Activated naive CD4-positive, alpha-beta T cell treated with anti-CD3 and anti-CD28 coated beads, Interleukin-2, amount 50 U/mL, for 24 hours (primary cell): Measurements from ENCODE around the gene SULT4A1.

ENCODE experiments used
- H3K27ac Mint-ChIP-seq: one replicate; pipeline ENCODE4 v1.8.0; 2021; ENCODE audit warnings: mild to moderate bottlenecking, mixed read lengths
- H3K27me3 Mint-ChIP-seq: one replicate; pipeline ENCODE4 v1.8.0; 2021; ENCODE audit warnings: mixed read lengths
- H3K36me3 Mint-ChIP-seq: one replicate; pipeline ENCODE4 v1.8.0; 2021; ENCODE audit warnings: mixed read lengths
- H3K4me1 Mint-ChIP-seq: one replicate; pipeline ENCODE4 v1.8.0; 2021; ENCODE audit warnings: mixed read lengths
- H3K4me3 Mint-ChIP-seq: one replicate; pipeline ENCODE4 v1.8.0; 2021; ENCODE audit warnings: mild to moderate bottlenecking, mixed read lengths
- H3K9me3 Mint-ChIP-seq: one replicate; pipeline ENCODE4 v1.8.0; 2021; ENCODE audit warnings: mixed read lengths

Gene SULT4A1

GRCh38 chr22:43859176-43859575, 3.1 kb downstream of the SULT4A1 start:
- Mint-ChIP-seq H3K27me3 (peaks cover 47% of the 10 kb centered on the region), H3K27ac (no peak overlapping the region), H3K4me1 (peaks cover 3% of the 10 kb centered on the region), H3K36me3 (peaks cover 3% of the 10 kb centered on the region), H3K4me3 (no peak overlapping the region), H3K9me3 (peaks cover 10% of the 10 kb centered on the region)

GRCh38 chr22:43858156-43858895, 4.0 kb downstream of the SULT4A1 start:
- peaks cover 39% of the 10 kb centered on the region for H3K27me3 Mint-ChIP-seq
- H3K9me3 Mint-ChIP-seq: peaks cover 10% of the 10 kb centered on the region
- H3K36me3 Mint-ChIP-seq: peaks cover 3% of the 10 kb centered on the region
- H3K4me3 Mint-ChIP-seq: no peak overlapping the region
- peaks cover 3% of the 10 kb centered on the region for H3K4me1 Mint-ChIP-seq
- no peak overlapping the region for H3K27ac Mint-ChIP-seq

GRCh38 chr22:43857367-43857766, 4.9 kb downstream of the SULT4A1 start:
- Mint-ChIP-seq H3K4me1 (no peaks in the 10 kb centered on the region), H3K9me3 (peaks cover 10% of the 10 kb centered on the region), H3K27ac (no peak overlapping the region), H3K36me3 (peaks cover 3% of the 10 kb centered on the region), H3K27me3 (peaks cover 37% of the 10 kb centered on the region), H3K4me3 (no peak overlapping the region)

- H3K9me3 Mint-ChIP-seq: peaks cover 10% of the 10 kb centered on the region
- H3K27me3 Mint-ChIP-seq: peaks cover 30% of the 10 kb centered on the region
- no peak overlapping the region for H3K4me3 Mint-ChIP-seq
- H3K4me1 Mint-ChIP-seq: no peaks in the 10 kb centered on the region
- peaks cover 3% of the 10 kb centered on the region for H3K36me3 Mint-ChIP-seq
- H3K27ac Mint-ChIP-seq: no peak overlapping the region
Observed at GRCh38 chr22:43855431-43855830, 6.9 kb downstream of the SULT4A1 start.

GRCh38 chr22:43854786-43855271, 7.5 kb downstream of the SULT4A1 start:
- Mint-ChIP-seq H3K9me3 (peaks cover 10% of the 10 kb centered on the region), H3K4me3 (no peak overlapping the region), H3K36me3 (peaks cover 3% of the 10 kb centered on the region), H3K27me3 (peaks cover 25% of the 10 kb centered on the region), H3K4me1 (no peaks in the 10 kb centered on the region), H3K27ac (no peak overlapping the region)

- H3K4me1 Mint-ChIP-seq: no peaks in the 10 kb centered on the region
- H3K9me3 Mint-ChIP-seq: peaks cover 10% of the 10 kb centered on the region
- no peak overlapping the region for H3K4me3 Mint-ChIP-seq
- peaks cover 22% of the 10 kb centered on the region for H3K27me3 Mint-ChIP-seq
- H3K36me3 Mint-ChIP-seq: peaks cover 3% of the 10 kb centered on the region
- H3K27ac Mint-ChIP-seq: no peak overlapping the region
Observed at GRCh38 chr22:43854121-43854785, 8.1 kb downstream of the SULT4A1 start.

GRCh38 chr22:43853328-43853931, 8.9 kb downstream of the SULT4A1 start:
- H3K27me3 Mint-ChIP-seq: peaks cover 16% of the 10 kb centered on the region
- H3K27ac Mint-ChIP-seq: no peak overlapping the region
- peaks cover 10% of the 10 kb centered on the region for H3K9me3 Mint-ChIP-seq

GRCh38 chr22:43852573-43853327, 9.6 kb downstream of the SULT4A1 start:
- H3K4me1 Mint-ChIP-seq: no peaks in the 10 kb centered on the region
- peaks cover 10% of the 10 kb centered on the region for H3K9me3 Mint-ChIP-seq
- H3K36me3 Mint-ChIP-seq: peaks cover 3% of the 10 kb centered on the region
- H3K27me3 Mint-ChIP-seq: peaks cover 16% of the 10 kb centered on the region
- no peak overlapping the region for H3K4me3 Mint-ChIP-seq
- H3K27ac Mint-ChIP-seq: peak overlapping the region; percentile 44

More at GRCh38 chr22:43853328-43853931, 8.9 kb downstream of the SULT4A1 start:
- H3K4me1 Mint-ChIP-seq: no peaks in the 10 kb centered on the region
- no peak overlapping the region for H3K4me3 Mint-ChIP-seq
- H3K36me3 Mint-ChIP-seq: peaks cover 3% of the 10 kb centered on the region

- Mint-ChIP-seq H3K4me3 (no peak overlapping the region), H3K9me3 (peaks cover 3% of the 10 kb centered on the region), H3K4me1 (no peaks in the 10 kb centered on the region), H3K27me3 (peaks cover 10% of the 10 kb centered on the region), H3K27ac (no peak overlapping the region), H3K36me3 (peaks cover 2% of the 10 kb centered on the region)
Observed at GRCh38 chr22:43851979-43852307, 10.4 kb downstream of the SULT4A1 start.

GRCh38 chr22:43851058-43851978, 11.0 kb downstream of the SULT4A1 start:
- Mint-ChIP-seq H3K27ac (no peak overlapping the region), H3K27me3 (peaks cover 8% of the 10 kb centered on the region), H3K36me3 (no peaks in the 10 kb centered on the region), H3K4me3 (no peak overlapping the region), H3K4me1 (no peaks in the 10 kb centered on the region), H3K9me3 (no peaks in the 10 kb centered on the region)

GRCh38 chr22:43850529-43850928, 11.8 kb downstream of the SULT4A1 start:
- Mint-ChIP-seq H3K27ac (no peak overlapping the region), H3K4me1 (no peaks in the 10 kb centered on the region), H3K9me3 (no peaks in the 10 kb centered on the region), H3K4me3 (no peak overlapping the region), H3K27me3 (peaks cover 7% of the 10 kb centered on the region), H3K36me3 (no peaks in the 10 kb centered on the region)

GRCh38 chr22:43849731-43850130, 12.6 kb downstream of the SULT4A1 start:
- peak overlapping the region; percentile 59 for H3K27ac Mint-ChIP-seq
- H3K36me3 Mint-ChIP-seq: no peaks in the 10 kb centered on the region
- peaks cover 4% of the 10 kb centered on the region for H3K27me3 Mint-ChIP-seq
- H3K4me1 Mint-ChIP-seq: no peaks in the 10 kb centered on the region
- H3K9me3 Mint-ChIP-seq: no peaks in the 10 kb centered on the region
- no peak overlapping the region for H3K4me3 Mint-ChIP-seq

- Mint-ChIP-seq H3K27ac (no peak overlapping the region), H3K27me3 (peaks cover 2% of the 10 kb centered on the region), H3K36me3 (no peaks in the 10 kb centered on the region), H3K4me1 (no peaks in the 10 kb centered on the region), H3K4me3 (no peak overlapping the region), H3K9me3 (no peaks in the 10 kb centered on the region)
Observed at GRCh38 chr22:43848366-43849171, 13.7 kb downstream of the SULT4A1 start.
